Femur (tissue), 1 donor: ENCODE data around the gene PAPPA2.
"Not testable (repeated sequence)": the region's sequence is repeated elsewhere in the genome, so short reads cannot be mapped to it uniquely, and the experiment has no call there.

ENCODE experiments used
- DNase-seq: peaks from one replicate; pipeline ENCODE4 v3.0.0-alpha.2; 2017

PAPPA2 gene

DNA sequence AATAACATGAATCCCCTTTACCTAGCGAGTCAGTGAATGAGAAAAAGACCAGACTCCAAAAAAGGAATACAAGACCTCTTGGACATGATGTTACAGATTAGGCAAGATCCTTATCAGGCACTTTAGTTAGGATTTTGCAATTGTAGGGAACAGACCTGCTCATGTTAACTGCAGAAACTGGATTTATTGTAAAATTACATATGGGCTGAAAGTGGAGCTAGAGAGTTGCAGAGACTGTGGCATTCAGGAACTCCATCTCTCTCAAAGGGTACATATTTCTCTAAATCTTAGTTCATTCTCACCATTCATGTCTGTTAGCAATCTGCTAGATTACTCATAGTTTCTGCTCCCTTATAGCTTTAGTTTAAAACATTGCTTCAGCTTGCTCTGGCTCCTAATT, 142.2 kb downstream of the PAPPA2 start:
- no peak for DNase-seq

DNA sequence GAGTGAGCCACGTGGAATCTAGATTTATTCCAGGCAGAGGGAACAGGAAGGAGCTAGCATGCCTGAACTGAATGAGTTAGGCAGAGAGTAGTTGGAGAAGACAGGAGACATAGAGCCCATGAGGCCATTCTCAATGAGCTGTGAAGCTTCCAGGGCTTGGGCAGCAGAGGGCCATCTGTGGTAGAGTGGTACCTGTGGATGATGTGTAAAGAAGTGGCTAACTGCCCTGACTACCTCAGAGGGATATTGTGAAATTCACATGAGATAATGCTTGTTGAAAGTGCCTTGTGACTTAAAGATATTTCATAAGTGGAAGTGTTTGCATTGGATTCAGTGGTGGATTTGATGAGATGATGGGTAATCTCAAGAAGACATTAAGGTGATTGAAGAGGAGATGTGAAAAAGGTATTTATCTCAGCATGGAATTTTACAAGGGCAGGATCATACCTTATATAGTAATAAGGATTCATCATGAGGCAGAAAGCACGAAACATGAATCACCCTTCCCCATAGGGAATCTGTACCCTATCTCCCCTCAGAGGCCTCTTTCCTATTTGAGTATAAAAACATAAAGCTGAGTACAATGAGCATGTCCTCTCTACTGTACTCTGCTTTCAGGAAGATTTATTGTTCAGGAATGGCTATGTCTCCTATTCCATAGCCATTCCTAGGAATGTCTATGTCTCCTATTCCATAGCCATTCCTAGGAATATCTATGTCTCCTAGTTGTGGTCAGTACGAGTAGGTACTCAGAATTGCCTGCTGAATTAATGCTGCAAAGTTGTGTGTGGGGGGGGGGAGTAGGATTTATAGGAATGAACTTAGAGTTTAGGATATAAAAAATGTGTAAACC, 146.8 kb downstream of the PAPPA2 start:
- DNase-seq = no peak

DNA sequence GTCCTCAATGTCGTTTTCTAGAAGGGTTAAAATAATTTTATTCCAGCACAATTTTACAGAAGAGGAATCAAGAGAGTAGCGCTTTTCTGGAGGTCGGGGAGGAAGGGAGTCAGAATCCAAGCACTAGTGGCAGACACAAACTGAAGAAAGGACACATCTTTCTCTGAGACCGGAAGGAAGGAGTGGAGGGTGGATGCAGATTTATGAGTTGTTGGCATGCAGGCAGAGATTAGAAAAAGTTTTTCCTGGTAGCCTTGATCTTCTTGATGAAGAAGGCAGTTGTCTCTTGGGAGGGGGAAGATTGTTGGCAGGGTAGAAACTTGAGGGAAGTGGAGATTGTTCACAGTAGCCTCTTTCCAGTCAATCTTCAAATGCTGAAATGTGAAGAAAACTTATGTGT, 149.8 kb downstream of the PAPPA2 start:
- no peak for DNase-seq

DNA sequence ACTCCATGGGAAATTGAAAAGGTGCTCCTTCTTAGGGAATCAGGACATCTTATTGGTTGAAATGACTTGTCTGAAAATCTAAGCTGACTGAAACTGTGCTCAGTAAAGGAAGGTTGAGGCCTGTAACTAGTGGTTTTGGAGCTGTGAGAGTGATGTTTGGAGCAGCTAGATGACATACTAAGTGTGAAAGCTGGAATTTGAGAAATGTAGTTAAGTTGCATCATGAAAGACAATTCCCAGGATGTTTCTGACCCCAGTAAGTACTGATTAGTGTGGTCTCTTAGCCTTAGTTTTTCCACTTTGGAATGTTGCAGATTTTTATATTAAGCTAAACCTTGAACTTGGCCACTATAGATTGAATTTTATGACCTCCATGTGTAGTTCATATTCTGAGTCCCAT, 154.9 kb downstream of the PAPPA2 start:
- DNase-seq = no peak

DNA sequence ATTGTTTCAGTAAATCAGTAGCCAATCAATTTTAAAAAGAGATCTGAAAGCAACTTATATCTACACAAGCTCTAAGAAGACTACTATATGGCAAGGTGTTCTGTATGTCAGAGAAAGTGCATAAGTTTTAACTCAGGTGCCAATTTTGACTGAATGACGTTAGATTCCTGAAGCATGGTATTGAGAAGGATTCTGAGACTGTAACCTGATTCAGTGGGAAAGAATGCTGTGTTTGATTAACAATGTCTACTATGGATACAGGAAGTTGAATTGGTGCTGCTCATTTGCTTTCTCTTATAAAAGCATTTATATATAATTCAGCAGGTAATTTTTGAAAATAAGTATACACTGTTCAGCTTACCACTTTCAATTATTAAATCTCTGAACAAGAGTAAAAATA, 156.3 kb downstream of the PAPPA2 start:
- DNase-seq = no peak

DNA sequence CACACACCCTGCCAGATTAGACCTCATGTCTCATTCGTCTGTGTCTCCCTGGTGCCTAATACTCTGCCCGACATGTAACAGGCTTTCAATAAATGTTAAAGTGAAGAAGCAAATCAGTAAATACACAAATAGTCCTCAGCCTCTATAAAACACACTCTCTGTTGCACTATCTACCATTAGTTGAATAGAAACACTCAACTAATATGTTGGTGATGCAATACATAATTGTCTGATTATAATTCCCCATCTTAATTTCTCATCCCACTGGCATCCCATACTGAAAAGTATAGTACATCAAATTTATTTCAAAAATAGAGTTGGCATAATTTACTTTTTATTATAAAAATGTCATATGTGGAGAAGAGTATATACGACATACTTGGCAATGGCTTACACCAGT, 162.4 kb downstream of the PAPPA2 start:
- no peak for DNase-seq

DNA sequence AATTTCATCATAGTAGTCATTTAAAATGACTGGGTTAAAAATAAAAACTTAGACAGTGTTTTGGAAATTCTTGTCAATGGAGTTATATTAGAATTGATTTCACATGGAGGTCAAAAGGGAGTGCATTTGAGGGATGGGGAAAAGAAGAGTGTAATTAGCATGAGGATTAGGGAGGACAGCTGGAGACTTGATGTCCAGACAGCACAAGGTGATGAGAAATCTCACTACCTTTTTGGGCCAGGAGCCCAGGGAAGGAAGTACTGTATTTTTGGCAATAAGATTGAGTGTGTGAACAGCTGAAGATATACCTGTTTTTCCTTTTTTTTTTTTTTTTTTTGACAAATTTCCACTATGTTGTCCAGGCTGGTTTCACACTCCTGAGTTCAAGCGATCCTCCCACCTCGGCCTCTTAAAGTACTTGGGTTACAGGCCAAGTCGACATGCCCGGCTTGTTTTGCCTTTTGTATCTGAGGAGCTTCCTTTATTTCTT, 163.6 kb downstream of the PAPPA2 start:
- DNase-seq = no peak

DNA sequence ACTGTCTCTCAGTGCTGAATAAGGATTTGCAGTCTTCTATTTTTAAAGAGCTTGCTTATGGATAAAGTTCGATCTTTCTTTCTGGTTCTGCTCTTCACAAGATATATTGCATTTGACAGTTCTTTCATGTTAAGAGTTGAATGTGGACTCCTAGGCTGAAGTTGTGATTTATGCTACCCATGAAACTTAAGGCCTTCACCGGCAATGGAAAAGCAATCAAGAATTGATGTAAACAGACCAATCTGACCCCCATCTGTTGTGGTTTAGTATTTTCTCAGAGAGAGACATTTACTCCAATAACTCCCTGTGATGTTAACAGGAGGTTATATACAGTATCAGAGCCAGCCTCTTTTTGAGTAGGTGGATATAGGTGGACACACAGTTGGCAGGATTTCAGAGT, 165.8 kb downstream of the PAPPA2 start:
- DNase-seq = no peak

DNA sequence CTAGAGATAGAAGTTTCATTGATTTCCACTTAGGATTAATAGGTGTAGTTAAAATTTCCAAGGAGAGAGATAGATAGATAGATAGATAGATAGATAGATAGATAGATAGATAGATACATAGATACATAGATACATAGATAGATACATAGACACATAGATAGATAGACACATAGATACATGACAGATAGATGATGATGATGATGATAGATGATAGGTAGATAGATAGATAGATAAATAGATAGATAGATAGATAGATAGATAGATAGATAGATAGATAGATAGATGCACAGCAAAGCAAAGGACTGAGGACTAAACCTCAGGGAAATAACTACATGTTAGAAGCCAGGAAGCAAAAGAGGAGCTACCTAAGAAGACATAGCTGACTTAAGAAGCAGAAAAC, 171.8 kb downstream of the PAPPA2 start:
- not testable (repeated sequence) for DNase-seq

DNA sequence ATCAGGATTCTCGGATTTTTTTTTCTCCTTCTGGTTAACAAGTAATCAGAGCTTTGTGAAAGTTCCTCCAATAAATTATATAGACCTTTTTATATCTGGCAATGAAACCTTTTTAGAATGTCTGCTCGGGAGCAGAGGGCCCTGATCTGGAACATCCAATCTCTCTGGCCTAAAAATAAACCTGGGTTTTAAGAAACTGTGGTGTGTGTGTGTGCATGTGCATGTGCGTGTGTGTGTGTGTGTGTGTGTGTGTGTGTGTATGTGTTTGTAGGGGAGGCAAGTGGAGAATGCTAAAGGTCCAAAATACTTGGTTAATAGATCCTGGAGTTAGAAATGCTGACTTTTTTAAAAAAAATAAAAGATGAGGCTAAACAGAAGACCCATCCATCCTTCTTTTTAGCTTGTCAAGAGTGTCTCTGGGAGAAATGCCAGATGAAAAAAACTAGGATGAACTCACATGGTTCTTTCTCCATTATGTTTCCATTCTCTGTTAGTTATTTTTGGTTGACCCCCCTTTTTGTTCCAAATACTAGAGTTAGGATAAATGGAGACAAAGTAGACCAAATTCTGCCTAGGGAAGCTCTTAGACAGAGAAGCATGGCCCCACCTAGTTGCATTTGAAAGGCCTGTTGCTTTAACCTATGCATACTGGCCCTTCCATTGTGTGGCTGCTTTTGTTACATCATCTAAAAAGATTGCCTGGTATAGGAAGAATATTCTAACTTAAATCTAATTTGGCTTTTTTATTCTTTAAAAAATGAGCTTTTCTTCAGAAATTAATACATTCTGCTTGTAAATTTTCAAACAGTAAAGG, 175.9 kb downstream of the PAPPA2 start:
- no peak for DNase-seq

DNA sequence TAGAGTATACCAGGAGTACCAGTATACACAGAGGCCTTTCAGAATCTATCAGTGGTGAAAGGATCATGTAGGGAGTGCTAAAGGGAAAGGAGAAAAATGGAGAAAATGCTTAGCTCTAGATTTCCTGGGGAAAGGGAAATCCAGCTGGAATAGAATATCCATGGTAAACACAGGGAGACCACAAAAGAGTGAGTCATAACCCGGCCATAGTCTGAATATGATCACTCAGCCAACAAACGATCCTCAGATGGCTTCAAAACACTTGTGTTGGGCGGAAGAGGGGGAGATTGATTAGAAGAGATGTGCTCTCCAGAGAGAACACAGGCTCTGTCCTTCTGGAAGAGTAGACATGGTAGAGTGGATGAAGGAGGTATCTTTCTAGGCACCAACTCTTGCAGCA, 180.6 kb downstream of the PAPPA2 start:
- DNase-seq = no peak

DNA sequence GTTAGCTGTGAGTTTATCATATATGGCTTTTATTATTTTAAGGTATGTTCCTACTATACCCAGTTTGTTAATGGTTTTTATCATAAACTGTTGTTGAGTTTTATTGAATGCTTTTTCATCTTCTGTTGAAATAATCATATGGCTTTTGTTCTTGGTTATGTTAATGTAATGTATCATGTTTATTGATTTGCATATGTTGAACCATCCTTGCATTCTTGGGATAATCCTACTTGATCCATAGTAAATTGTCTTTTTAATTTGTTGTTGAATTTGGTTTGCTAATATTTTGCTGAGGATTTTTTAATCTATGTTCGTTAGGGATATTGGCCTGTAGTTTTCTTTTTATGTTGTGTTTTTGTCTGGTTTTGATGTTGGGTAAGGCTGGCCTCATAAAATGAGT, 185.6 kb downstream of the PAPPA2 start:
- DNase-seq = no peak

DNA sequence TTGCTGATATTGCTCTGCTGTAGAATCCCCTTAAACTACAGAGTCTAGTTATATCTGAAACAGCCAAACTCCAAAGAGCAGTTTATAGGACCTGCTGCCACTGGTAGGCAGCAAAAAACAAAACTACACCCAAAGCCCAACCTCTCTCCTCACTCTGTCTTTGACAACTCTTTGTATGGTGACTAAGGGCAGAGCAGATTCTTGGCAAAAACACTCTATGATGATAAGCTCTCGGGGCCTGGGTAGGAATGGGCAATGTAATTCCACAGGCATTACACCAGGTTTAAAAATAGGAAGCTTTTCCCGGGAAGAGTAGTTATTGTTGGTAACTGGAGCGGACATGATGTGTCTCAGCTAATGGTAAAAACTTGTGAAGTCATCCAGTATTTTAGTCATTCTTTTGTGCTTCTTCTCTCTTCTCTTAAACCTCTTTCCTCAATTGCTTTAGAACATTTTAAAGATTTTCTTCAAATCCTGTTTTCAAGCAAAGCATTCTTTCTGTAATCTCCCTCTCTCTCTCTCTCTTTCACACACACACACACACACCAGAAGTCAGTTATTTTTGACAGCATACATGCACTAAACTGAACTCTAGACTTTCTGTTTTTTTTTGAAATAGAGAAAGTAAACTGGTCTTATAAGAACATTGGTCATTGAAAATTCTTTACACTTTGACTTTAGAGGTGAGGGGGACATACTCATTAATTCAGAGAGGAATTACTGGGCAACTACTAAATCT, 193.5 kb downstream of the PAPPA2 start:
- DNase-seq = peak; percentile 24

DNA sequence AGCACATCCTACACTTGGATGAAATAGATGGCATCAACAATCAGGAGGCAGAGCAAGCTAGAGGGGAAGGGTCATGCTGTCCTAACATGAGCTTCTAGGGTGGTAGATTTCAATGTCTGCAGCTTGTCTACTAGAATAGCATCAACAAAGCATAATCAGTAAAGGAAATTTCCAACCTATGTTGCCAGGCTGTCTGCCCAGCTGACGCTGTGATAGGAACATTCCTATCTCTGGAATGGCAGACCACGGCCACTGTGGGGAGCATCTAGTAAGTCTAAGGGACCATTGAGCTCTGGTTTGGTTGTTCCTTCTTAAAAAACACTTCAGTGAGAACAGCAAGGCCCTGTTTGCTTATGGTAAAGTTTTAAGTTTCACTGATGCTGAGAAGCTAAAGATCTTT, 206.8 kb downstream of the PAPPA2 start:
- no peak for DNase-seq

DNA sequence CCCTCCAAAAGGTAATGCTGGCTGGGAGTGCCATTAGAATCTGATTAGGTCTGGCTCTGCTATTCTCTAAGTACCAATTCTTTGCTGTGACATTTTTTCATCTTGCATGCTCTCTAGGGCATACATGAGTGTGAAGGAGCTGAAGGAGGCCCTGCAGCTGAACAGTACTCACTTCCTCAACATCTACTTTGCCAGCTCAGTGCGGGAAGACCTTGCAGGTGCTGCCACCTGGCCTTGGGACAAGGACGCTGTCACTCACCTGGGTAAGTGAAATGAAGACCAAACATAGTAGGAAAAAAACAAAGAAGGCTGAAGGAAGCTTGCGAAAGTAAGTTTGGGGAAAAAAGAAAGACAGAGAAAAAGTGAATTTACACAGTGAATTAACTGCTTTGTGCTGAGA, 207.9 kb downstream of the PAPPA2 start:
- DNase-seq = no peak

DNA sequence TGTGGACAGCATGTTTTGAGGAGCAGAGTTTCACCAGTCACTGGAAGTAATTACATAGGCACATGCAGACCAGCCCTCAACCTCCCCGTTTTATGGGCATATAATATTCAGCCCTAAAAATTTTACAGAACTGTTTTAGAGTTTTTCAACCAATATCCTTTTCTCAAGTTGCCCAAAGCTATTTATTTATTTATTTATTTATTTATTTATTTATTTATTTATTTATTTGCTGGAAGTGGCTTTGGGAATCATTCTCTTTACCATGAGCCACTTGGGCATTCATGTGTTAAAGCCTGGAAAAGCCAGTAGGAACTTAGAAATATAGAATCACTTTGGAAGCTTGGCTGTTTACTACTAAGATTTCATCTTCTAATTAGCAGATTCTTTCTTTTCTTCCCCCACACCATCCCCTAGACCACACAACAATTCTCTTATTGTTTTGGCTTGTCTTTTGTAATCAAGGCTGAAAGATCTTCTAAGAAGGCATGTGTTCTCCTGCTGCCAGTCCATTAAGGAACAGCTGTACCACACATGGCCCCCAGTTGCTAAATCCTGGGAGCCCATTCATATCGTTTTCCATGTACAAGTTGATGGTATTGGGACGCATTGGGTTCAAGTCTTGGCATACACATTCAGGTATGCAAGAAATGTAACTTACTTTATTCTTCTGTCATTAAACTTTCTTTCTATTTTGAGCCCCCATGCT, 220.0 kb downstream of the PAPPA2 start:
- DNase-seq = no peak

DNA sequence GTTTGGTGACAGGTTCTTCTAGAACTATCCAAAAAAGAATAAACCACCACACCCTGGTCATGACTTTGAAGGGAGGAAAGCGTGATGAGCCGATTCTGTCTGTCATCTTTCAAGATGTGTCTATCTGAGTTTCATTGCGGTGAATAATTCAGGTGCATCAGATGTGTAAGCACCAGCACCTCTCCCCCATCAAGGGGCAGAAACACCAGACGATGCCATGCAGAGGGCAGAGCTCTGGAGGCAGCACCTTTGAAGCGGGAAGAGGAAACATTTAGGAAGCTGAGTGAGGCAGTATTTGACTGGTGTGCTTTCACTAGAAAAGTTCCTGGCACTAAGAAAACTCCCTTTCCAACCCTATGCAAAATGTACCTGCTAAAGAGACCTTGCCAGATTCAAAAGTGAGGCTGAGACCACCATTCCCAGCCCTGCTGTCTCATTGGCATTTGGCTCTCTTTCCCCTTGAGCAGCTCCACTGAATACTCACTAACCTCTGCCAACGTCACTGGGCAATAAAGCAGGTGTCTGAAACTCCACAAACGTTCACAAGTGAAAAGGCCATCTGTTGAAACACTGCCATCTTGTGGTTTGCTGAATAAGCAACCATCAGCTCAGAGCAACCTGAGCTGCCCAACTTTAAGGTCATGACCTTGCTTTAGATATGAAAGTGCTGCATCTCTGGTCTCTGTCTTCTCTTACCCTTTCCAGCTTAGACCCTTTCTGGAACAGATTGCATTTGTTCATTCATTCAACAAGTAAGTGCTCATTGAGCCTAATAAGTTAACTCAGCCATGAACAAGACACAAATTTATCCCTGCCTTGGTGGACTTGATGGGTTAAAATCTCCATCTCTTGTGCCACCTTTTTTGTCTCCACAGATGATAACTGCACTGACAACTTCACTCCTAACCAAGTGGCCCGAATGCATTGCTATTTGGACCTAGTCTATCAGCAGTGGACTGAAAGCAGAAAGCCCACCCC, 228.6 kb downstream of the PAPPA2 start:
- peak; percentile 45 for DNase-seq

DNA sequence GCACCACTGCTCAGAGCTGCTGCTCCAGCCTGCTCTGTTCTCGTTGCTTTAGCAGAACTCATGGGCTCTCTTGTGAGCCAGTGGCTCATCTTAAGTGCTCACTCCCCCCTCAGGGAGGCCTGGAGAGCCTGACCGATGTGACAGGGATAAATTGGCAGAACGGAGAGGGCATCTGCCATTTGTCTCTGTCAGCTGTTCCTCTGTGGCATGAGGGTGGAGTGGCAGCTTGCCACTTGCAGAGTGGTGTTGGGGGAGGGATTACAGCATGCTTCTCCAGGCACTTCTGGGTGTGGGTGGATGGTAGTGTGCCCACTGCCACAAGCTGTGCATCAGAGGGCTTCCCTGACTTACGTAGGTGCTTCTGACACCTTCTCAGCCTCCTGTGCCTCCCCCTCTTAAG, 229.5 kb downstream of the PAPPA2 start:
- DNase-seq = peak; percentile 62

DNA sequence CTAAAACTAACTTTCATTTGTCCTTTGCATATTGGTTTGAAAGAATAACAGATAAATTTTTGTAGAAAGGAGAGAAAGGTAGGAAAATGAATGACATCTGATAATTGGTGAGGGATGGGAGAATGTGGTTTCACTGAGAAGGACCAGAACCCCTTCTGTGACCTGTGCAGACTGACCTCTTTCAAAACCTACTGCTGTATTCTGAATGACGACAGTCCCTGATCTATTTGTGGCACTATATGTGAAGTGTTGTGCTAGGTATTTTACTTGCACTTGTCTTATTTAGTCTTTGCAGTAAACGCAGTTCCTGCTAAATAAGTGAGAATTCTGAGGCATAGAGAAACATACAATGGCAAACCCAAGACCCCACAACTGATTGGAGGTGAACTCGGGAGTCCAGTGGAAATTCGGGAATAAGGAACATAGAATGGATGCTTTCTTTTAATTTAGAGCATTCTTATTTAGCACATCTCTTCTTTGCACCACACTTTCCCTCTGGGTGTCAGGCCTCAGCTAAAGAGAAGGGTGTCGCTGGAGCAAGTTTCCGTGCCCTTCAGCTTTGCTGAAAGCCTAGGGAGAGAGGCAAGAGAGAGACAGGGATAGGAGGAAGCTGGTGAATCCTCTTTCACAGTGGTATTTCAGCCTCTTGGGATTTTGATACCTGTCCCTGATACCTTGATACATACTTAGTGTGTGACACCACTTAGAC, 230.2 kb downstream of the PAPPA2 start:
- DNase-seq = no peak

DNA sequence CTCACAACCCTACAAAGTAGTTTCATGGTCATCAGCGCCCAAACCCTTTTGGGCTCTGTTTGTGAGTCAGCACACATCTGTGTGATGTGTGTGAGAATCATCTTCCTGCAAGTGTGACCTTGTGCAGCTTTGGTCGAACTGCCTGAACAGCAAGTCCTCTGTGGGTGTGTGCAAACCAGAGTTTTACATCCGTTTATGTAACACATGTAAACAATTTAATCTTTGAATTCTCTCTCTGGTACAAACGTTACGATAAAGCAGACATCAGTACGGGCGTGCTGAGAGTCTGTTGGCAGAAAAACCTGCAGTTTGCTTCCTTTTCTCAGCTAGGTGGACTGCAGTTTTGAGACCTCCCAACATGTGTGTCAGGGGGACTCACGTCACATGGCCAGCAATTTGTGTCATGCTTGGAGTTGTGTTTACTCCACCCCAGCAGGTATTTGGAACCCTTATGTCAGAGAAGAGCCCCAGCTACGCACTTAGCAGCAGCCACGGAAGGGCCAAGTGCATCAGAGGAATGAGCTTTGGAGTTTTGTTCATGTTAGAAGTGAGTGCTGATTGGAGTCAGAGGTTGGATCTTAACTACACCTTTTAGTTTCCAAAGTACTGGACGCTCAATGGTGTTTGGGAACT, 230.8 kb downstream of the PAPPA2 start:
- no peak for DNase-seq
